ENCODE results near the gene BEST4. TPM values are rescaled to one million over a fixed set of nuclear protein-coding genes. Genes with fewer than 3 reads are reported as not detected.
"Not testable (repeated sequence)": the region's sequence is repeated elsewhere in the genome, so short reads cannot be mapped to it uniquely, and the experiment has no call there.

The BEST4 gene
- total RNA-seq, 1 donor from 2014 or later: not detected

GRCh38 chr1:44778705-44779576 lies 9.0 kb downstream of the BEST4 start:
- no peak for DNase-seq (ENCODE audit: low read depth in 2 of 2)

- no peak for DNase-seq (ENCODE audit: low read depth in 2 of 2)
These were observed 9.9 kb downstream of the BEST4 start for GRCh38 chr1:44777969-44778635.

GRCh38 chr1:44777547-44777946 lies 10.4 kb downstream of the BEST4 start:
- DNase-seq (ENCODE audit: low read depth in 2 of 2): no peak

DNA sequence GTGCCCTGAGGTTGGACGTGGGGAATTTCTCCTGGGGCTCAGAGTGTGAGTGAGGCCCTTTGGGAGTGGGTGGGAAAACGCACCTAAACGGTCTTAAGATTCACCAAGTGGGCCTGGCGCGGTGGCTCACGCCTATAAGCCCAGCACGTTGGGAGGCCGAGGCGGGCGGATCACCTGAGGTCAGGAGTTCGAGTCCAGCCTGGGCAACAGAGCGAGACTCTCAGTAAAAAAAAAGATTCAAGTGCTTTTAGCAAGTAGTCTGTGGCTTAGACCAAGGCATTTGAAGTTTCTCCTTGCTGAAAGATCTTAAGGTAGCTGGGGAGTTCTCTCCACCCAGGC lies 11.3 kb downstream of the BEST4 start:
- DNase-seq (ENCODE audit: low read depth in 2 of 2): no peak

DNA sequence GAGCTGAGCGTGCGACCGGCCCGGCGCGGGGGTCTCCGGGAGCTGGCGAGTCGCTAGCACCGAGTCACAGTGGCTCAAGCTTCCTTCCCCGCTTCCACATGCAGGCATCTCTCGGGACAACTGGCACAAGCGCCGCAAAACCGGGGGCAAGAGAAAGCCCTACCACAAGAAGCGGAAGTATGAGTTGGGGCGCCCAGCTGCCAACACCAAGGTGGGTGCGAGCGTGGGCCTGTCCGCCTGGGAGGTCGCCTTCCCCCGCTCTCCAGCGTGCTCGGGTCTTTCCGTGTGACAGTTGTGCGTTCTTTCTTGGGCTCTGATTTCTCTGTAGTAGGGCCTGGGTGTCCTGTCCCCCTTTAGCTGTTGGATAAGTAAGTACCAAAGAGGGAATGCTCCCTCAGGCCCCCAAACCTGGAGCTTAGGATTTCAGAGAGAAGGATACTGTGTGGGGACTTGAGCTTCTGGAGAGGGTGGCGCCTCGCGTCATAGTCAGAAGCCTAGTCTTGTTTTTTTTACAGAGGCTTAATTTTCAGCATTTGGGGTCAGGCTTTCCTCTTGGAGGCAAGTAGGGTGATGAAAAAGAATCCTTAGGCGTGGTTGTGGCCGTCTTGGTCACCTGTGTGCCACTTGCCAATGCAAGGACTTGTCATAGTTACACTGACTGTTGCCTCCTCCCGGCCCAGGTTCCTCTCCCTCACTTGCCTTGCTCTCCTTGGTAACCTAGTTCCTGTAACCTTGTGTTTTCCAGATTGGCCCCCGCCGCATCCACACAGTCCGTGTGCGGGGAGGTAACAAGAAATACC lies 11.8 kb downstream of the BEST4 start:
- peak in 1 of 2 donors; percentile 29 for DNase-seq (ENCODE audit: low read depth in 2 of 2)

DNA sequence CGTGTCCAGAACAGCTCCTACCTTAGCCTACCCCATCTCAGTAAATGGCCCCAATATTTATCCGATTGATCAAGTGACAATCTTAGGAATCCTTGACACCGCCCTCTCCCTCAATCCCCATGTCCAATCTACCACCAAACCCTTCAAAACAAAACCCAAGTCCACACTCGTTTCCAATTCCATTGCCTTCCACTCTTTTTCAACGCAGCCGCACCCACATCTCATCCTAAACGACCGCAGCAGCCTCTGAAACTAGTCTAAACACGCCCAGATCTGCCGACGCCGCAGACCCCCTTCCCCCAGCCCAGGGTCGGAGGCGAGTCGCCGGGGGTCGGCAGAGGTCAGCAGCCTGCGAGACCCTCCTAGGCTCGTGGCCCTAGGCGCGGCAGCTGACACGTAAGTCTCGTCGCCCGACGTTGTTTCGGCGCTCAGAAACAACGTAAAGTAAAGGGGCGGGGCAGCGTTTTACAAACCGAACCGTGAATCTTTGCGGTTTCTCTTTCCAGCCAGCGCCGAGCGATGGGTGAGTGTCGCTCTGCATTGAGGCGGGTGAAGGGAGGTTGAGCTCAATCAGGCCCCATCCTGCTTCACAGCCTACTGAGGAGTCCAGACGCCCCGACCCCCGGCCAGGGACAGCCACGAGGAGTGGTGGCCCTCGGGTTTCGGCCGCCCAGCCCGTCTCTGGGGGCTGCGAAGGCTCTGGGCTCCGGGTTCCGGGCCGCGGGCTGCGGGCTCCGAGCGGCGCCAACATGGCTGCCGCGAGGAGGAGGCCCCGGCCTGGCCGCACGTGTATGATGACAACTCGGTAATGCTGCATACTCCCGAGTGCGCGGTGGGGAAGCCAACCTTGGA lies 12.7 kb downstream of the BEST4 start, which contains the start of gene RPS8:
TSS of gene RPS8 (plus strand) at position 463 of the 852 bp plus-strand sequence. CDS start at position 520, 57 bp downstream.
- peak; percentile 91 to 96 for DNase-seq (ENCODE audit: low read depth in 2 of 2)

DNA sequence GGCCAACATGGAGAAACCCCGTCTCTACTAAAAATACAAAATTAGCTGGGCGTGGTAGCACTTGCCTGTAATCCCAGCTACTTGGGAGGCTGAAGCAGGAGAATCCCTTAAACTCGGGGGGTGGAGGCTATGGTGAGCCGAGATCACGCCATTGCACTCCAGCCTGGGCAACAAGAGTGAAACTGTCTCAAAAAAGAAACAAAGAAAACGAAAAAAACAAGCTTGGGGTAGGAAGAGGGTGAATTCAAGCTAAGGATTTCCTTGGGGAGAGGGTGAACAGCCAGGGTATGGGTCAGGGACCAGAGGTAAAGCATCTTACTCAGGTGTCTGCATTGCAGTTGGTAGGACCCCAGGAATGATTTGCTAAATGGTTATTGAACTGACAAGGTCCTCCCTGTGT lies 21.5 kb downstream of the BEST4 start:
- not testable (repeated sequence) for DNase-seq (ENCODE audit: low read depth in 2 of 2)

DNA sequence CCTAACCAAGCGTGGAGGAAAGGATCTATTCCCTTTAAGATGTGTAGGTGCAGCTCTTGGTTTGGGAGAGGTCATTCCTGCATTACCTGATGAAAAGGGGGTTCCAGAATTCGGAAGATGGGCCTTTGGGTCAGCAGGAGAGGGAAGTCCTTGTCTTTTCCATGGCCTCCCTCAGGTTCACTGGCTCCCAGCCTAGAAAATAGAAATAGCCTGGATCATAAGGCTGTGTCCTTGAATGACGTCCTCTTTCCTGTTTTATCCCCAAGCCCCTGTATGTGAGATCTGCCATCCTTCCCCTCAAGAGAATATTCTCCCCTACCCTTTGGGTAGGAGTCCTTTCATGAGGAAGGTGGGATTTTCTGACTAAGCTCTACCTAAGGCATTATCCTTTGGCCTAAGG lies 27.1 kb downstream of the BEST4 start:
- no peak for DNase-seq (ENCODE audit: low read depth in 2 of 2)

DNA sequence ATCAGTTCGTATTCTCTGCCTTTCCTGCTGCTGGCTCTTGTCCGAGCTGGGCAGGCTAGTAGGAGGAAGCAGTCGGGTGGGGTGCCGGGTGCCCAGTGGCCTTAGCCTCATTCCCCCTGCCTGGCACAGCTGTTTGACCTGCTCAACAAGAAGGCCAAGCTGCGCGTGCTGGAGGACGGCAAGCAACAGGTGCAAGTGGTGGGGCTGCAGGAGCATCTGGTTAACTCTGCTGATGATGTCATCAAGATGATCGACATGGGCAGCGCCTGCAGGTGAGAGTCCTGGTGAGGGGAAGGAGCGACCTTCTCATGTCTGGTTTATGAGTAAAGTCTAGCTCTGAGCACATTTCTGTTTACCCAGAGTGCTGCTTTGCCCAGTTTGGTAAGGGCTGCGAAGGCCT lies 28.9 kb downstream of the BEST4 start:
- DNase-seq (ENCODE audit: low read depth in 2 of 2): no peak

DNA sequence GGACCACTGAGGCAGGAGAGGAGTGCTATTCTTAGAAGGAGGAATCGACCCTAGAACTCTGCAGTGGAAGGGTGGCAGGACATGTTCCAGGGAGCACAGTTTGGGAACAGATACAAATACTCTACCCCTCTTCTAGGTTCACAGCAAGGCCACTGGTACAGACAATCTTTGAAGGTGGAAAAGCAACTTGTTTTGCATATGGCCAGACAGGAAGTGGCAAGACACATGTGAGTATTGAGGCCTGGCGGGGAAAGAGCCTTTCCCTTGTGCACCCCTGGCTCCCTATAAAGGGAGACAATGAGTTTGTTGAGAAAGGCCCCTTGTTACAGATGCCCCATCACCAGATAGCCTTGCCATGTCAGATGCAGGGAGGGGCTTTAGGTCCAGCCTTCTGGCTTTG lies 30.6 kb downstream of the BEST4 start:
- no peak for DNase-seq (ENCODE audit: low read depth in 2 of 2)

- DNase-seq (ENCODE audit: low read depth in 2 of 2): no peak
These were observed 40.1 kb downstream of the BEST4 start for GRCh38 chr1:44747878-44748277.

DNA sequence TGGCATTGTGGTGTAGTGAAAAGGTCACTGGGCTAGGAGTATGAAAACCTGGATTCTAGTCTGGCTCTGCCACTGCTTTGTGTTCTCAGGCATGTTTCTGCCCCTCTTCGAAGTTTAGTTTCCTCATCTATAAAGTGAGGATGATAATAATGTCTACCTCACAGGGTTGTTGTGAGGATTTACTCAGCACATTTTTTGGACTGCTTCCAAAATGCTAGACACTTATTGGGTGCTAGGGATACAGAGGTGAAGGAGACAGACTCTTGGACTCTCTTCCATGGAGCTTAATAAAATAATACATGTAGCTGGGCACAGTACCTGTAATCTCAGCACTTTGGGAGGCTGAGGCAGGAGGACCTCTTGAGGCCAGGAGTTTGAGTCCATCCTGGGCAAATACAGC lies 44.8 kb downstream of the BEST4 start:
- DNase-seq (ENCODE audit: low read depth in 2 of 2): no peak

DNA sequence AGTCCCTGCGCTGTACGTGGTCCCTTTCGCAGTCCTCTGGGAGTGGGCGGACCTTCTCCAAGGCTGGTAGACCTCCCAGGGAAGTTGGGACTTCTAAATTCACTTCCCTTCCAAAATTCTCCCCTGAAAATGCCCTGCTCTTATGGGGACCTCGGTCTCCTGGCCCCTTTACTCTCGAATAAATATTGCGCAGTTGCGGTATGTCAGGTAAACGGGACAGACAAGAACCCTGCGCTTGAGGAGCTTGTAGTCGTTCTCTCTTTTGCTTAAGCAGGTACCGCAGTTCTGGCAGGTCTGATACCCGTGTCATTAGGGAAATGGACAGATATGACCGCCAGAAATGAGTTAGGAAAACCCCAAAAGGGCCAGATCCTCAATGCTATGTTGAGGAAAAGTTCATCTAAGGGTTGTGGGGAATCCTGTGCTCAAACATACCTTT lies 47.8 kb downstream of the BEST4 start:
- no peak for DNase-seq (ENCODE audit: low read depth in 2 of 2)

- DNase-seq (ENCODE audit: low read depth in 2 of 2): peak; percentile 94 to 98
These were observed 48.4 kb downstream of the BEST4 start, which contains the start of gene KIF2C for GRCh38 chr1:44739307-44740178. Gene KIF2C (plus strand): TSS chr1:44739837. CDS start chr1:44739933, 96 bp downstream.

GRCh38 chr1:44738953-44739306 lies 49.0 kb downstream of the BEST4 start:
- DNase-seq (ENCODE audit: low read depth in 2 of 2): not testable (repeated sequence)

DNA sequence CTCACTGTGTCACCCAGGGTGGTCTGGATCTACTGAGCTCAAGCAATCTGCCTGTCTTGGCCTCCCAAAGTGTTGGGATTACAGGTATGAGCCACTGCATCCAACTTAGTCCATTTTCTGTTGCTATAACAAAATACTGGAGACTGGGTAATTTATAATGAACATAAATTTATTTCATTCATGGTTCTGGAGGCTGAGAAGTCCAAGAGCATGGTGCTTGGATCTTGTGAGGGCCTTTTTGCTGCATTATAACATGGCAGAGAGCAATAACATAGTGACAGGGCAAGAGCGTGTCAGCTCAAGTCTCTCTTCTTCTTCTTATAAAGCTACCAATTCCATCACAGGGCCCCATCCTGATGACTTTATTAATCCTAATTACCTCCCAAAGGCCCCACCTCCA lies 52.0 kb downstream of the BEST4 start:
- no peak for DNase-seq (ENCODE audit: low read depth in 2 of 2)

DNA sequence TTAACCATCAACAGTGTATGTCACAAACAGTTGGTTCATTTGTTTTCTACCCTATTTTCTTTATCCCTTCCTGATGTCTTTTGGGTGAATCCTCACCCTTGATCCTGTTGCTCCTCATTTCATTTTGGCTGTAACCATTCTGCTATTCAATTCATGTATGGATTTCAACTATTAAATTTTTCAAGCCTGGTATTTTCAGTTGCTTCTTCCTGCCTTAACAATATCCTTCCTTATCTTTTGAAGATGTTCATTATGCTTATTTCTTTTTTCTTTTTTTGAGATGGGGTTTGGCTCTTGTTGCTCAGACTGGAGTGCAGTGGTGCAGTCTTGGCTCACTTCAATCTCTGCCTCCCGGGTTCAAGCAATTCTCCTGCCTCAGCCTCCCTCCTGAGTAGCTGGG lies 54.2 kb downstream of the BEST4 start:
- DNase-seq (ENCODE audit: low read depth in 2 of 2): no peak

All from dermis microvascular lymphatic vessel endothelial cell (primary cell).